PC-9 (cell line): ENCODE measurements around the gene ZSCAN26. TPM values are rescaled to one million over a fixed set of nuclear protein-coding genes. Genes with fewer than 3 reads are reported as not detected.

Source experiments
- BruUV-seq: library from RNA; stranded (reverse); fragments of 400-500 nt; replicated peaks from 2 replicates; lab custom pipeline; 2021; lab: Mats Ljungman, UMichigan
- CTCF ChIA-PET: fragments of 300-600 bp; sonication (Branson Sonifier 250); formaldehyde crosslinking; loops from one replicate; lab custom pipeline; 2022; ENCODE audit warnings: antibody characterized with exemption; lab: Charles Lee
- POLR2A ChIA-PET: fragments of 300-600 bp; sonication (Branson Sonifier 250); formaldehyde crosslinking; loops from one replicate; lab custom pipeline; 2022; ENCODE audit warnings: antibody characterized with exemption; ENCODE audit not compliant: unreplicated experiment; lab: Charles Lee
- DNase-seq, 2 experiments: peaks; one replicate each; pipeline versions ENCODE4 v3.0.0 to v3.0.0-alpha.2; 2015 to 2022; ENCODE audit warnings: mixed read lengths in 1 of 2
- H2AFZ ChIP-seq: fragments of 200-600 bp; sonication (generic); 2 replicates; pipeline ENCODE4 v1.8.1; 2017; ENCODE audit warnings: antibody characterized with exemption
- H3F3A ChIP-seq: fragments of 200-600 bp; sonication (generic); 2 replicates; pipeline ENCODE4 v1.8.1; 2017; ENCODE audit warnings: antibody characterized with exemption, mild to moderate bottlenecking, low read depth; ENCODE audit not compliant: insufficient read depth
- H3K27ac ChIP-seq: fragments of 200-600 bp; sonication (generic); 2 replicates; pipeline ENCODE4 v1.6.1; 2016; ENCODE audit warnings: mixed run types
- H3K27me3 ChIP-seq: fragments of 200-600 bp; sonication (generic); 2 replicates; pipeline ENCODE4 v1.6.1; 2016; ENCODE audit warnings: low read depth, mixed run types; ENCODE audit not compliant: insufficient read depth
- H3K36me3 ChIP-seq: fragments of 200-600 bp; sonication (generic); 2 replicates; pipeline ENCODE4 v1.6.1; 2016; ENCODE audit warnings: low read depth, mixed run types
- H3K4me1 ChIP-seq: fragments of 200-600 bp; sonication (generic); replicated peaks from 2 replicates; pipeline ENCODE4 v1.6.1; 2016; ENCODE audit warnings: mixed run types; ENCODE audit not compliant: insufficient read depth
- H3K4me2 ChIP-seq: fragments of 200-600 bp; sonication (generic); 2 replicates; pipeline ENCODE4 v1.6.1; 2017; ENCODE audit warnings: mixed run types
- H3K4me3 ChIP-seq: fragments of 200-600 bp; sonication (generic); 2 replicates; pipeline ENCODE4 v1.6.1; 2016; ENCODE audit warnings: mixed run types
- H3K79me2 ChIP-seq: fragments of 200-600 bp; sonication (generic); 2 replicates; pipeline ENCODE4 v1.6.1; 2017; ENCODE audit warnings: low read depth, mixed run types
- H3K9me2 ChIP-seq: fragments of 200-600 bp; sonication (generic); 2 replicates; pipeline ENCODE4 v1.8.1; 2017; ENCODE audit warnings: mild to moderate bottlenecking; ENCODE audit not compliant: insufficient read depth
- H3K9me3 ChIP-seq: fragments of 200-600 bp; sonication (generic); 2 replicates; pipeline ENCODE4 v1.8.1; 2016; ENCODE audit warnings: low read depth; ENCODE audit not compliant: insufficient read depth
- H4K20me1 ChIP-seq: fragments of 200-600 bp; sonication (generic); 2 replicates; pipeline ENCODE4 v1.8.1; 2017; ENCODE audit not compliant: insufficient read depth
- CTCF ChIP-seq: fragments of 200-600 bp; sonication (generic); conservative IDR thresholded peaks from 2 replicates; pipeline ENCODE4 v1.6.1; 2017; ENCODE audit warnings: mixed run types, antibody characterized with exemption, mild to moderate bottlenecking, moderate library complexity
- EZH2 ChIP-seq: fragments of 200-600 bp; sonication (generic); IDR thresholded peaks from 2 replicates; pipeline ENCODE4 v1.8.0; 2017; ENCODE audit warnings: antibody characterized with exemption, low read depth
- intact Hi-C: fragments of 100-400 bp; cut with micrococcal nuclease; formaldehyde crosslinking; loops from one replicate; pipeline ENCODE4 v1.10.0; 2022; ENCODE audit not compliant: unreplicated experiment
- total RNA-seq: library from RNA; stranded (reverse); gene quantifications from 2 replicates; pipeline ENCODE4 v1.2.3, GENCODE V29; 2021

The ZSCAN26 gene
- total RNA-seq, 1 experiment from 2014 or later: 14.8 TPM

- Histone ChIP-seq H2AFZ (no peak overlapping the region), H3K9me3 (no peaks in the 10 kb centered on the region), H3K27ac (no peak overlapping the region), H3K4me3 (no peak overlapping the region), H3K27me3 (no peaks in the 10 kb centered on the region), H3K79me2 (no peaks in the 10 kb centered on the region), H3K4me1 (no peaks in the 10 kb centered on the region), H4K20me1 (no peaks in the 10 kb centered on the region), H3F3A (no peaks in the 10 kb centered on the region), H3K9me2 (no peaks in the 10 kb centered on the region), H3K36me3 (no peaks in the 10 kb centered on the region; the same call in 1 of the 2 replicates), H3K4me2 (no peak overlapping the region)
- CTCF ChIA-PET: no interaction called here
- no TSS peak for BruUV-seq
- DNase-seq: no peak
- POLR2A ChIA-PET: no interaction called here
- intact Hi-C loops: no loop called here
- TF ChIP-seq CTCF: no peak
- TF ChIP-seq EZH2: no peak
Observed at GRCh38 chr6:28232785-28233184, 34.2 kb upstream of the ZSCAN26 start.

DNA sequence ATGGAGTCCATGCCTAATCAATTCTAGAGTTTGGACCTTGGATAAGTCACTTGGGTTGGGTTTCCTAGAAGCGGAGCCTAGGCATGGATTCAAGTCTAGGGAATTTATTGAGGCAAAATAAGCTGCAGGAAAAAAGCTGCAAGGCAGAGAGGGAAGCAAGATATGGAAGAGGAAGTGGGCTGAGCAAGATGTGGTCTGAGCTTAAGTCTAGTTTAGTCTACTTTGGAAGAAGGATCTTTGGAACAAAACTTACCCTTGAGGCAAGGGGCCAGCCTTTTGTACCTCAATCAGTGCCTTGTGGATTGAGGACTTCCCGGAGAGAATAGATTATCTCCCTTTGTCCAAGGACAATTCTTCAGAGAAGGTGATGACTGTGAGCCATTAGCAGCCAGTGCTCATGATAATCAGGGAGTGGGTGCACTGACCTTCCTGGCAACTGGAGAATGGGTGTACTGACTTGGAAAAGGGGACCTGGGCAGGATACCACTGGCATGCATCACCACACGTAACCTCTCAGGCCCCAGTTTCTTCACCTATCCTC, 31.0 kb upstream of the ZSCAN26 start:
- H3F3A ChIP-seq: no peaks in the 10 kb centered on the region
- H3K9me2 ChIP-seq: no peaks in the 10 kb centered on the region
- POLR2A ChIA-PET: no interaction called here
- no peaks in the 10 kb centered on the region for H3K36me3 ChIP-seq
- DNase-seq: no peak
- no peaks in the 10 kb centered on the region for H3K79me2 ChIP-seq
- intact Hi-C loops: no loop called here
- no peak overlapping the region for H3K4me3 ChIP-seq
- no peak overlapping the region for H2AFZ ChIP-seq
- no peak for TF ChIP-seq CTCF
- no peak for TF ChIP-seq EZH2
- no peaks in the 10 kb centered on the region for H3K4me1 ChIP-seq
- H3K9me3 ChIP-seq: no peaks in the 10 kb centered on the region
- no peaks in the 10 kb centered on the region for H4K20me1 ChIP-seq
- no peak overlapping the region for H3K27ac ChIP-seq
- BruUV-seq: no TSS peak
- H3K27me3 ChIP-seq: no peaks in the 10 kb centered on the region
- no peak overlapping the region for H3K4me2 ChIP-seq
- CTCF ChIA-PET: no interaction called here

- no peaks in the 10 kb centered on the region for H3K4me1 ChIP-seq
- H3K27me3 ChIP-seq: no peaks in the 10 kb centered on the region
- DNase-seq: no peak
- no peak overlapping the region for H3K4me2 ChIP-seq
- no peaks in the 10 kb centered on the region for H3K36me3 ChIP-seq
- POLR2A ChIA-PET: no interaction called here
- intact Hi-C loops: no loop called here
- CTCF ChIA-PET: no interaction called here
- no peak overlapping the region for H3K27ac ChIP-seq
- H3K9me3 ChIP-seq: no peaks in the 10 kb centered on the region
- no TSS peak for BruUV-seq
- H3K9me2 ChIP-seq: no peaks in the 10 kb centered on the region
- H3K4me3 ChIP-seq: no peak overlapping the region
- H4K20me1 ChIP-seq: no peaks in the 10 kb centered on the region
- H3K79me2 ChIP-seq: no peaks in the 10 kb centered on the region
- TF ChIP-seq EZH2 (no peak), CTCF (no peak)
- no peaks in the 10 kb centered on the region for H3F3A ChIP-seq
- H2AFZ ChIP-seq: no peak overlapping the region
Observed at GRCh38 chr6:28239636-28240035, 27.3 kb upstream of the ZSCAN26 start.
